Fibroblast of the aortic adventitia (primary cell): Measurements from ENCODE around the gene AVEN. TPM values are rescaled to one million over a fixed set of nuclear protein-coding genes. Genes with fewer than 3 reads are reported as not detected.

Source experiments
- DNase-seq: peaks from one replicate; pipeline ENCODE4 v3.0.0-alpha.2; 2010; ENCODE audit warnings: low read depth
- H3K4me3 ChIP-seq: 2 replicates; pipeline ENCODE4 v1.5.1; 2011; ENCODE audit warnings: low read depth, mild to moderate bottlenecking, control low read depth, low read length, moderate library complexity
- total RNA-seq: library from RNA; depleted of rRNA; stranded (reverse); fragments of >200 nt; gene quantifications from 2 replicates; pipeline ENCODE4 v1.2.3, GENCODE V29; 2012; ENCODE audit warnings: low replicate concordance
- TF ChIP-seq, protein P1 (sequence below): IDR thresholded peaks from 2 replicates; pipeline ENCODE4 v1.5.1; 2011; ENCODE audit warnings: mild to moderate bottlenecking, low read length, control low read depth, inconsistent platforms; ENCODE audit not compliant: insufficient read depth

AVEN gene
- total RNA-seq, 1 donor = 17.2 TPM

DNA sequence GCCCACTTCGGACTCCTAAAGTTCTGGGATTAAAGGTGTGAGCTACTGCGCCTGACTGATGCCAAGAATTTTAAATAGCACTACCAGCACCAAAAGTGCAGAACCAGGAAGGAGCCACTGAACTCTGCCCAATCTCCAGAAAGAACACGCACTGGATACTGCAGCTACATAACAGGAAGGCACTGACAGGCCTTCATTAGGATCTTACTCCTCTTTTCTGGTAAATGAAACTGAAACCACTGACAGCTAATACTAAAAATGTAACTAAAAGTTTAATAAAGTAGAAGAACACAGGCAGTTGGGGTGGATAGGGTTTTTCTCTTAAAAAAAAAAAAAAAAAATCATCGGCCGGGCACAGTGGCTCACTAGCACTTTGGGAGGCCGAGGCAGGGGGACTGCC, 144.8 kb downstream of the AVEN start:
- H3K4me3 ChIP-seq = no peak overlapping the region
- TF ChIP-seq, protein P1, sequence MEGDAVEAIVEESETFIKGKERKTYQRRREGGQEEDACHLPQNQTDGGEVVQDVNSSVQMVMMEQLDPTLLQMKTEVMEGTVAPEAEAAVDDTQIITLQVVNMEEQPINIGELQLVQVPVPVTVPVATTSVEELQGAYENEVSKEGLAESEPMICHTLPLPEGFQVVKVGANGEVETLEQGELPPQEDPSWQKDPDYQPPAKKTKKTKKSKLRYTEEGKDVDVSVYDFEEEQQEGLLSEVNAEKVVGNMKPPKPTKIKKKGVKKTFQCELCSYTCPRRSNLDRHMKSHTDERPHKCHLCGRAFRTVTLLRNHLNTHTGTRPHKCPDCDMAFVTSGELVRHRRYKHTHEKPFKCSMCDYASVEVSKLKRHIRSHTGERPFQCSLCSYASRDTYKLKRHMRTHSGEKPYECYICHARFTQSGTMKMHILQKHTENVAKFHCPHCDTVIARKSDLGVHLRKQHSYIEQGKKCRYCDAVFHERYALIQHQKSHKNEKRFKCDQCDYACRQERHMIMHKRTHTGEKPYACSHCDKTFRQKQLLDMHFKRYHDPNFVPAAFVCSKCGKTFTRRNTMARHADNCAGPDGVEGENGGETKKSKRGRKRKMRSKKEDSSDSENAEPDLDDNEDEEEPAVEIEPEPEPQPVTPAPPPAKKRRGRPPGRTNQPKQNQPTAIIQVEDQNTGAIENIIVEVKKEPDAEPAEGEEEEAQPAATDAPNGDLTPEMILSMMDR = no peak
- DNase-seq = no peak

GRCh38 chr15:33888176-33888575, 150.8 kb downstream of the AVEN start:
- no peak for DNase-seq
- TF ChIP-seq, protein P1 = no peak
- H3K4me3 ChIP-seq = no peak overlapping the region

GRCh38 chr15:33882921-33883320, 156.1 kb downstream of the AVEN start:
- no peak overlapping the region for H3K4me3 ChIP-seq
- no peak for DNase-seq
- TF ChIP-seq, protein P1 = no peak

GRCh38 chr15:33874156-33874555, 164.8 kb downstream of the AVEN start:
- DNase-seq = no peak
- H3K4me3 ChIP-seq = no peak overlapping the region
- TF ChIP-seq, protein P1 = no peak

GRCh38 chr15:33872416-33873106, 166.4 kb downstream of the AVEN start:
- DNase-seq = peak; percentile 53
- H3K4me3 ChIP-seq = no peak overlapping the region
- TF ChIP-seq, protein P1 = no peak

DNA sequence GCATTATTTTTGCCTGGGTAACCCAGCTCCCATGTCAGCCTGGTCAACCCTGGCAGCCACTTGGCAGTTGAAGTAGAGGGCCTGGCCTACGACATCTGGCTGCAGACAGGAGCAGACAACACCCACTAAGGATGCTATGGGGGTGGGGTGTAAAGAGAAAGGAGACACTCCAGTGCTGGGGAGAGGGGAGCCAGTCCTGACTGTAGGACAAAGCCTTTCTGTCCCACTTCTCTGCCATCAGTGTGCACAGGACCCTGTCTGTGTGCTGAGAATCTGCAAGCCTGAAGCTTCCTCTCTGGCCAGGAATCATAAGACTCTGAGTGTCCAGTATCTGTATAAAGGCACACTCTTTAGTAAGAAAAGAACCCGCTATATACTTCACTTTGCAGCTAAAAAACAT, 167.0 kb downstream of the AVEN start:
- TF ChIP-seq, protein P1 = no peak
- DNase-seq = no peak
- H3K4me3 ChIP-seq = no peak overlapping the region
